ENCODE data around the gene MRO.

MRO gene

DNA sequence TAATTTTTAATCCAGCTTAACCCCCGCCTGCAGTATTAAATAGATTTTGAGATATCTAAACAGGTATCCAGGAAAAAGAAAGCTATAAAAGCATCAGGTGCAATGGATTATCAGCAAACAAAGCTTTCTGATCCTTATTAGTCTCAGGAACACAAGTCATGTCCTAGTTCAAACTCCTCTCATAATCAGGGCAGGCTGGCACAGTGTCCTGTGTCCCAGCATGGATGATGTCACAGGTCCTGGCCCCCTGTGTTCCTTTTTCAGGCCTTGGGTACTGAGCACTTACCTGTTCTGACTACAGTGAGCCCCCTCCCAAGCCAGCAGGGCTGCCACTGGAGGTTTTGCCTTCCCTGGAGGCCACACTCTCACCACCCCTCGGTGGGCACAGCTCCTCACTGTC is 19.5 kb upstream of the MRO start:
- in situ Hi-C loops (cut with HindIII; ENCODE audit: low sequenced_read_pairs): loop anchor here (10.0 to 25.0 kb wide), 2 partner anchors 198 to 245 kb away; partner anchors contain the start of gene SMAD4

DNA sequence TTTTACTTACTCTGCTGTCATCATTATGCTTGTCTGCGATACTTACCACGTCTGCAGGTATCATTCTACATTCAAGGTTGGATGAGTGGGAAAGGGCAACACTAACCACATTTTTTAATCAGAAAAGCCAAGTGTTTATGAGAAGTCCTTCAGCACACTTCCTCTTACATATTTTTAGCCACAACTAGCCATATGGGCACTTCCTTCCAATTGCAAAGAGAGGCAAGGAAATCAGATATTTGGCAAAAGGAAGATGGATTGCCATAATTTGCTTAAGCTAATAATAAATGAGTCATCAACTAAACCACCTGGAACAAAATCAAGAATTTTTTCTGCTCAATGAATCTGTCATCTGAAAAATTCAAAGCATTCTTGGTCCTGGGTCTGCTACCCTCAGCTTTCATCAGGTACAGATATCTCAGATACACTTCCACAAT is 16.7 kb upstream of the MRO start:
- in situ Hi-C loops (cut with HindIII; ENCODE audit: low sequenced_read_pairs): loop anchor here (10.0 to 25.0 kb wide), 2 partner anchors 201 to 248 kb away; partner anchors contain the start of gene SMAD4

GRCh38 chr18:50833496-50833895 is 13.7 kb upstream of the MRO start:
- in situ Hi-C loops (cut with HindIII; ENCODE audit: low sequenced_read_pairs): loop anchor here (10.0 to 25.0 kb wide), 2 partner anchors 204 to 251 kb away; partner anchors contain the start of gene SMAD4

GRCh38 chr18:50832754-50833153 is 12.9 kb upstream of the MRO start:
- in situ Hi-C loops (cut with HindIII; ENCODE audit: low sequenced_read_pairs): loop anchor here (10.0 to 25.0 kb wide), 2 partner anchors 205 to 252 kb away; partner anchors contain the start of gene SMAD4

GRCh38 chr18:50830544-50830943 is 10.7 kb upstream of the MRO start:
- in situ Hi-C loops (cut with HindIII; ENCODE audit: low sequenced_read_pairs): loop anchor here (10.0 to 25.0 kb wide), 2 partner anchors 207 to 254 kb away; partner anchors contain the start of gene SMAD4

DNA sequence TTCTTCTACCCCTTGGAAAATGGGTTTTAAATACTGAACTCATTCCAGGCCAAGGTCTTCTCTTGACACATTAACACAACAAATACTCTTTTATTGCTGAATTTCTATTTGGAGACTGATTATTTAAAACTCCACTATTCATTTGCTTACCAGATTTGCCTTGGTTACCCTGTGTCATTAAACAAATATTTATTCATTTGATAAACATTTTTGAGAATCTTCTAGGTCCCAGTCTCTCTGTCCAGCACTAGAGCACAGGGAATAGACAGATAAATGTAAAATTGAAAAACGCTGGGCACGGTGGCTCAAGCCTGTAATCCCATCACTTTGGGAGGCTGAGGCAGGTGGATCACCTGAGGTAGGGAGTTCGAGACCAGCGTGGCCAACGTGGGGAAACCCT is 9.8 kb upstream of the MRO start:
- in situ Hi-C loops (cut with HindIII; ENCODE audit: low sequenced_read_pairs): loop anchor here (10.0 to 25.0 kb wide), 2 partner anchors 208 to 255 kb away; partner anchors contain the start of gene SMAD4

DNA sequence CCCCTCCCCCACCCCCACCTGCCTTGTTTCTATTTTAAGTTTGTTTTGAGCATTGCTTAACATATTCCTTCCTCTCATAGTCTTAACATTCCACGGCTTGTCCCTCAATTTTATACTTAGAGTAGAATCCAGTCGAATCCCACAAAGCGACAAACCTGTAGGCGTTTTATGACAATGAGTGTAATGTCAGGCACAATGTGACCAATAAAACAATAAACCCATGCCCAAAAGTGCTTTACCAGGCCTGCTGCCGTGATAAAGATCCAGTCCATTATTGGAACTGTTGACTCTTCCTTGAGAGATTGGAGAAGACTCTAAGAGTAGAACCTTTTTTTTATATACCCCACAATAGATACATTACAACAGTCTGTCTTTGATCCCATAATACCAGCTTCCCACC is 6.2 kb upstream of the MRO start:
- in situ Hi-C loops (cut with HindIII; ENCODE audit: low sequenced_read_pairs): loop anchor here (25.0 kb wide), 1 partner anchor 211 kb away; the partner anchor contains the start of gene SMAD4

GRCh38 chr18:50825621-50826020 is 5.8 kb upstream of the MRO start:
- in situ Hi-C loops (cut with HindIII; ENCODE audit: low sequenced_read_pairs): loop anchor here (25.0 kb wide), 1 partner anchor 212 kb away; the partner anchor contains the start of gene SMAD4

DNA sequence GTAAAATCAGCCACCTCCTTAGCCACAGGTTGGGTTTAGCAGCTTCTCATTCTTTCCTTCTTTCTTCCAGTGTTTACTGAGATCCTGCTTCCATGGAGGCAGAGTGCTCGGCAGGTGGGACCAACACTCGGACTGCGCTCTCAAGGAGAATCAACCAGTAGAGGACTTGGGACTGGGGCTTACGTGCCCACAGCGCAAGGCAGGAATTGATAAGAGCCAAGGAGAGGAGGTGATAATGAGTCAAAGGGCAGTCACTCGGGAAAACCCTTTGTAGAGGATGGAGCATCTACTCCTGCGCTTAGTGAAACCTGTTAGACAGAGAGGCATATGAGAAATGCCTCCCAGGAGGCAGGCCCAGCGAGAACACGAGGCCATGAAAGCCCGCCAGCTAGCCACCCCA is 2.9 kb upstream of the MRO start:
- in situ Hi-C loops (cut with HindIII; ENCODE audit: low sequenced_read_pairs): no loop called here

DNA sequence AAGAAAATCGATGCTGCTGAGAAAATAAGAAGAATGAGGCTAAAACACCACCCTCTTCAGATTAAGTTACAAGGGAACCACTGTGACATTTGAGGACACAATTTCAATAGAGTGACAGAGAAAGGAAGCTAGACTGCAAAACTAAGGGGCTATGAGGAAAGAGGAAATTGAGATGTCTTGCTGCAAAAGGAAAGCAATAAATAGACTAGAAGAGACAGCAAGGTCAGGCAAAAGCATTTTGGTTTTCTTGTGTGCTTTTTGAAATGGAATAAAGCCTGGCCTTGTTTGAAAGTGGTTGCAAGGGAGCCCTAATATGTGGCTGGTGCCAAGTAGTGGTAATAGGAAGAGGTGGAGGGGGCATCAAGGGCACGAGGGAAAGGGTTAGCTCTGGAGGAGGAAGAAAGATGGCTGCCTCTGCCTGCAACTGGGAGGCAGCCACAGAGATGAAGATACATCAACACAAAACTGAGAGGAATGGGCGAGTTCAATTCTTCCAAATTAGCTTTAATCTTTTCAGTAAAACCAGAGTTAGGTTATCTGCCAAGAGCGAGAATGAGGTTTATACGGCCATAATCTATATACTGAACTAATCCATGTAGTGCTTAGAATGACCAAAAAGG is 1.2 kb upstream of the MRO start:
- in situ Hi-C loops (cut with HindIII; ENCODE audit: low sequenced_read_pairs): no loop called here

DNA sequence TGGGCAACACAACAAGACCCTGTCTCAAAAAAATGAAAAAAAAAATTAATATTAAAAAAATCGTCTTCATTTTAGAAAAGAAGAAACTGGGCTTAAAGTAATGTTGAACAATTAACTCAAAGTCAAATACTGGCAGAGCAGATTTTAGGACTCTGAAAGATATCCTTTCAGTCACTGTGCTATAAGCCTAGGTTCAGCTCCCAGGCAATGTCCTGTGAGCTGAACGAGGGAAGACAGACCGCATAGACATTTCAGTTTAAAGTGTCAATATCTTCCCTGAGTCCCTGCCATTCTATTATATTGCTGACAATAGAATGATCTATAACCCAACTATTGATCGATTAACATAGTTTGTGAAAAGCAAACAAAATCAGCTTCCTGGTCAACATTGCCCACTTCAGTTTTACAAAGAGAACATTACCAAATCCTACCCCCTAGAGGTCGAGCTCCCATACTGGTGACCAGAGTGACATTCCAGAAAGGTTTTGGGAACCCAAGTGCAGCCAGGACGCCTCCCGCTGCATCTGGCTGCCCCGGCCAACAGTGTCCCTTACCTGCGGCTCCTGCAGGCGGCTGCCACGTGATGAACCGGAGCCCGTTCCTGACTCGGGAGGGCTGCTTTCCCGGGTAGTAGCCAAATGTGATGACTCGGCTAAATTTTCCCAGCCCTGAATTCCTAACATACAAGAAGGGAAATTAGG is 639 bp downstream of the MRO start:
- in situ Hi-C loops (cut with HindIII; ENCODE audit: low sequenced_read_pairs): no loop called here

- in situ Hi-C loops (cut with HindIII; ENCODE audit: low sequenced_read_pairs): no loop called here
Measured at GRCh38 chr18:50816419-50817166, 3.2 kb downstream of the MRO start.

- in situ Hi-C loops (cut with HindIII; ENCODE audit: low sequenced_read_pairs): no loop called here
Measured at GRCh38 chr18:50814395-50814794, 5.4 kb downstream of the MRO start.

DNA sequence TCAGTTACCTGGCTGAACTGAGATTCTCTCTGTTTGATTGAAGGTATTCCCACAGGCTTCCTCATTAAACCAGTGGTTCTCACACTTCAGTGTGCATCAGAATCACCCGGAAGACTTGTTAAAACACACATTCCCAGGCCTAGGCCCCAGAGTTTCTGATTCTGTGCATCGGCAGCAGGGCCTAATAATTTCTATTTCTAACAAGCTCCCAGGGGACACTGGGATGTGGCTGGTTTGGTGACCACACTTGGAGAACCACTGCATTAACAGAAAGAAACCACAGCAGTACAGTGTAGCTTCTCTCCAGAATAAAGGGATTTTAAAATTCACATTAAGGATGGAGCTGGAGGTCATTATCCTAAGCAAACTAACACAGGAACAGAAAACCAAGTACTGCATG is 6.5 kb downstream of the MRO start:
- in situ Hi-C loops (cut with HindIII; ENCODE audit: low sequenced_read_pairs): no loop called here

- in situ Hi-C loops (cut with HindIII; ENCODE audit: low sequenced_read_pairs): no loop called here
Measured at GRCh38 chr18:50812834-50813233, 7.0 kb downstream of the MRO start.

- in situ Hi-C loops (cut with HindIII; ENCODE audit: low sequenced_read_pairs): no loop called here
Measured at GRCh38 chr18:50807176-50807575, 12.6 kb downstream of the MRO start.

- in situ Hi-C loops (cut with HindIII; ENCODE audit: low sequenced_read_pairs): no loop called here
Measured at GRCh38 chr18:50806208-50806616, 13.6 kb downstream of the MRO start.

DNA sequence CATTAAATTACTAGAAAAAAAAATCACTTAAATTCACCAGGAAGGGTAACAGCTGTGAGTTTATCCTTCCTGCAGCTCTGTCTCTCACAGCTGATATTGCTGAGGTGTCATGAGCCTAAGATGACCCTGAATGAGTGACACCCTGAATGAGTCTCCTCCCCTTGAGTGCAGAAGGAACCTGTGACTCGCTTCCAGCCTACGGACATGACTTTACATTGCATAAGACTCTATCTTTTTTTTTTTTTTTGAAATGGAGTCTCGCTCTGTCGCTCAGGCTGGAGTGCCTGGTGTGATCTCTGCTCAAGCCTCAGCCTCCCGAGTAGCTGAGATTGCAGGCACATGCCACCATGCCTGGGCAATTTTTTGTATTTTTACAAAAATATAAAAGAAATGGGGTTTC is 14.1 kb downstream of the MRO start:
- in situ Hi-C loops (cut with HindIII; ENCODE audit: low sequenced_read_pairs): no loop called here

GRCh38 chr18:50803592-50803991 is 16.2 kb downstream of the MRO start:
- in situ Hi-C loops (cut with HindIII; ENCODE audit: low sequenced_read_pairs): no loop called here

DNA sequence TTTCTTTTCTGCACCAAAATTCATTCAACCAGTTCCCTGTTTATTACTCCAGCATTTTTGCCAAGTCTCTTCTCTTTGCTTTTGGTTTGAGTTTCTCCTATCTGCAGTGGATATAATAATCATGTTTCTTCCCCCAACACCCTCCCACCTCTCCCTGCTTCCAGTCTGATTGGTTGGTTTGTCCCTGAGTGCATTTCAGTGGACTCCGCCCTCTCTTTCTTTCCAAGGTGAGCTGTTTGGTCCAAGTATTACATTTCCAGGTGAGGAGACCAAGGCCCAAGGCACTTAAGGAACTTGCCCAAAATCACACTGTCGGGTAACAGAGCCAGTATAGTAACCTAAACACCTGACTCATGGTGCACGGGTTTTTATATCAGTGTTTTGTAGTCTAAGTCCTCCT is 17.7 kb downstream of the MRO start:
- in situ Hi-C loops (cut with HindIII; ENCODE audit: low sequenced_read_pairs): no loop called here

DNA sequence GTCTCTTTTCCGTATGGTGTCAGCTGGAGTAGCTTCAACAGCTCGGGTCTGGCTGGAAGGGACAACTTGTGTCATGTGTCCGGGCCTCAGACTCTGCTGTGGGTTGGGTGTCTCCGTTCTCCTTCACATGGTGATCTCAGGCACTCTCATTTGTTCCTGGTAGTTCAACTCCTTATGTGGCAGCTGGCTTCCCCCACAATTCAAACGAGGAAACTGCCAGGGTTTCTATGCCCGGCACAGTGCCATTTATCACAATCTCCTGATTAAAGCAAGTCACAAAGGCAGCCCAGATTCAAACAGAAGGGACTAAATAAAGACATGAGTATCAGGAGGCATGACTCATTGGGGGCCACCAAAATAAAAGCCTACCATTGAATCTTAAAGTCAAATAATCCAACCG is 22.7 kb downstream of the MRO start:
- in situ Hi-C loops (cut with HindIII; ENCODE audit: low sequenced_read_pairs): no loop called here

Measured in endothelial cell of hepatic sinusoid (primary cell).